Mesothelial cell of epicardium (in vitro differentiated cells): ENCODE measurements around the gene DHRS3. TPM values are rescaled to one million over a fixed set of nuclear protein-coding genes. Genes with fewer than 3 reads are reported as not detected.

ENCODE experiments used
- DNase-seq, 2 experiments: peaks; one replicate each; pipeline ENCODE4 v3.0.0; 2021; ENCODE audit warnings: low spot score in 2 of 2; ENCODE audit not compliant: unreplicated experiment in 2 of 2
- H3K27ac Mint-ChIP-seq: 2 replicates; pipeline ENCODE4 v1.8.0; 2021; ENCODE audit warnings: mixed read lengths
- H3K27me3 Mint-ChIP-seq: 2 replicates; pipeline ENCODE4 v1.8.0; 2021; ENCODE audit warnings: low read depth, mixed read lengths
- H3K36me3 Mint-ChIP-seq: 2 replicates; pipeline ENCODE4 v1.8.0; 2021; ENCODE audit warnings: mixed read lengths
- H3K4me1 Mint-ChIP-seq: 2 replicates; pipeline ENCODE4 v1.8.0; 2021; ENCODE audit warnings: mixed read lengths
- H3K4me3 Mint-ChIP-seq: 2 replicates; pipeline ENCODE4 v1.8.0; 2021; ENCODE audit warnings: mild to moderate bottlenecking, moderate library complexity, mixed read lengths
- H3K9me3 Mint-ChIP-seq: 2 replicates; pipeline ENCODE4 v1.8.0; 2021; ENCODE audit warnings: mixed read lengths
- total RNA-seq: library from RNA; stranded (reverse); gene quantifications from 3 replicates; pipeline ENCODE4 v1.2.1, GENCODE V29; 2021
- TF ChIP-seq, protein P1 (sequence below): fragments of 200-600 bp; sonication (generic); IDR thresholded peaks from one replicate; pipeline ENCODE4 v1.5.0; 2021; ENCODE audit warnings: antibody characterized with exemption; ENCODE audit not compliant: unreplicated experiment

The DHRS3 gene
- total RNA-seq, 1 donor from 2014 or later = 1,086 TPM

DNA sequence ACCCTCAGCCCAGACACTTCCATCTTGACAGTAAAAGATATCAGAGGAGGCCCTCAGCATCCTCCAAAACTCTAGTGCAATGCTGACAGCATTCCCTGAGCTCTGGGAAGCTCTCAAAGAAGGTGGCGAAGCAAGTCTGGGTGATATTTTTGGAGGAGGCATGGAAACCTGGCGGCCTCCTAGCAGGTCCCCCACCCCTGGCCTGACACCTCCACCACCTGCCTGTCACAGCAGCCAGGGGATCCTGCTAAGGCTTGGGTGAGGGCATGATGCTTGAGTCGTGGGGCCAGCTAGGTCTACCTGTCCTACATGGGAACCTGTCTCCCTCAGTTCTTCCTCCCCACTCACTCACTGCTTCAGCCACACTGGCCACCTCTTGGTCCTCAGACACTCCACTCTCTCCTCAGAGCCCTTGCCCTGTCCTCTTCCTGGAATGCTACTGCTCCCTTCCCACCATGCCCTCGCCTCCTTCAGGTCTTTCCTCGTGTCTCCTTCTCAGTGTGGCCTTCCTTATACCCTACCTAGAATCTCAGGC is 8.5 kb downstream of the DHRS3 start:
- no peaks in the 10 kb centered on the region for H3K9me3 Mint-ChIP-seq
- peak overlapping the region; percentile 61 for H3K4me3 Mint-ChIP-seq
- peak overlapping the region; percentile 95 for H3K27ac Mint-ChIP-seq
- TF ChIP-seq, protein P1, sequence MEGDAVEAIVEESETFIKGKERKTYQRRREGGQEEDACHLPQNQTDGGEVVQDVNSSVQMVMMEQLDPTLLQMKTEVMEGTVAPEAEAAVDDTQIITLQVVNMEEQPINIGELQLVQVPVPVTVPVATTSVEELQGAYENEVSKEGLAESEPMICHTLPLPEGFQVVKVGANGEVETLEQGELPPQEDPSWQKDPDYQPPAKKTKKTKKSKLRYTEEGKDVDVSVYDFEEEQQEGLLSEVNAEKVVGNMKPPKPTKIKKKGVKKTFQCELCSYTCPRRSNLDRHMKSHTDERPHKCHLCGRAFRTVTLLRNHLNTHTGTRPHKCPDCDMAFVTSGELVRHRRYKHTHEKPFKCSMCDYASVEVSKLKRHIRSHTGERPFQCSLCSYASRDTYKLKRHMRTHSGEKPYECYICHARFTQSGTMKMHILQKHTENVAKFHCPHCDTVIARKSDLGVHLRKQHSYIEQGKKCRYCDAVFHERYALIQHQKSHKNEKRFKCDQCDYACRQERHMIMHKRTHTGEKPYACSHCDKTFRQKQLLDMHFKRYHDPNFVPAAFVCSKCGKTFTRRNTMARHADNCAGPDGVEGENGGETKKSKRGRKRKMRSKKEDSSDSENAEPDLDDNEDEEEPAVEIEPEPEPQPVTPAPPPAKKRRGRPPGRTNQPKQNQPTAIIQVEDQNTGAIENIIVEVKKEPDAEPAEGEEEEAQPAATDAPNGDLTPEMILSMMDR = no peak
- no peak for DNase-seq
- peaks cover 92% of the 10 kb centered on the region for H3K4me1 Mint-ChIP-seq
- peaks cover 62% of the 10 kb centered on the region for H3K36me3 Mint-ChIP-seq
- H3K27me3 Mint-ChIP-seq = no peaks in the 10 kb centered on the region

DNA sequence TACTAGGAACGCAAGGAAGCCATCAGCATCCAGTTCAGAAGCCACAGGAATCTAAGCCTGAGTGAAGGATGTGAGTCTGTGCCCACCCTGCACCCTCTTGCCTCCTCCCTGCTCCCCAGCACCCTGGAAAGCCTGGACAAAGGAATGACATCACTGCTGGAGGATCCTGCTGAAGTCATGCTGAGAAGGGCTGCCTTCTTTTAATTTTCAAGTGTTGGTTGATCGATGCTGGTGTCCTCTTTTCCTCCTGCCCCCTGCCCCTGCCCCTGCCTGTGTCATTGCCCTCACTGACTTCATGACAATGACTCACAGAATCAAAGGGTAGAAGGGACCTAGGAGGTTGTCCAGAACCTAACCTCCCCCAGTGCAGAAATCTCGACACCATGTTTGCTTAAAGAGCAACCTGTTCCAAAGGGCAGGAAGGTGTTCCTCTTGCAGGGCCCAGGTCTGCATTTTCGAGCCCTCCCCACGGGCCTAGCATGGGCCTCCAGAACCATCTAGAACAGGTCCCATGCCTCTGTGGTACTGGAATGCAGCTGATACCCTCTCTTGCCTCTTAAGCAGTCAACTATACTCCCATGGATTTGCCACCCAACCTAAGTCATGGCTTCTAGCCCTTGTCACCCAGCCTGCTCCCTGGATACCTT is 9.6 kb downstream of the DHRS3 start:
- peaks cover 92% of the 10 kb centered on the region for H3K4me1 Mint-ChIP-seq
- DNase-seq = no peak
- H3K4me3 Mint-ChIP-seq = peak overlapping the region; percentile 61
- no peaks in the 10 kb centered on the region for H3K27me3 Mint-ChIP-seq
- peak overlapping the region; percentile 95 for H3K27ac Mint-ChIP-seq
- TF ChIP-seq, protein P1 = no peak
- H3K36me3 Mint-ChIP-seq = peaks cover 62% of the 10 kb centered on the region
- no peaks in the 10 kb centered on the region for H3K9me3 Mint-ChIP-seq

DNA sequence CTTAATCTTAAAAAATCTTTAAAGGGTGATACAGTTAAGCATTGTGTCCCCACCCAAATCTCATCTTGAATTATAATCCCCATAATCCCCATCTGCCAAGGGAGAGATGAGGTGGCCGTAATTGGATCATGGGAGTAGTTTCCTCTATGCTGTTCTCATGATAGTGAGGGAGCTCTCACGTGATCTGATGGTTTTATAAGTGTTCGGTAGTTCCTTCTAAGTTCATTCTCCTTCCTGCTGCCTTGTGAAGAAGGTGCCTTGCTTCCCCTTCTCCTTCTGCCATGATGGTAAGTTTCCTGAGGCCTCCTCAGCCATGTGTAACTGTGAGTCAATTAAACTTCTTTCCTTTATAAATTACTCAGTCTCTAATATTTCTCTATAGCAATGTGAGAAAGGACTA is 10.7 kb downstream of the DHRS3 start:
- no peak for DNase-seq
- TF ChIP-seq, protein P1 = no peak
- peak overlapping the region; percentile 61 for H3K4me3 Mint-ChIP-seq
- peaks cover 92% of the 10 kb centered on the region for H3K4me1 Mint-ChIP-seq
- peaks cover 50% of the 10 kb centered on the region for H3K36me3 Mint-ChIP-seq
- no peaks in the 10 kb centered on the region for H3K27me3 Mint-ChIP-seq
- H3K9me3 Mint-ChIP-seq = no peaks in the 10 kb centered on the region
- H3K27ac Mint-ChIP-seq = peak overlapping the region; percentile 95

DNA sequence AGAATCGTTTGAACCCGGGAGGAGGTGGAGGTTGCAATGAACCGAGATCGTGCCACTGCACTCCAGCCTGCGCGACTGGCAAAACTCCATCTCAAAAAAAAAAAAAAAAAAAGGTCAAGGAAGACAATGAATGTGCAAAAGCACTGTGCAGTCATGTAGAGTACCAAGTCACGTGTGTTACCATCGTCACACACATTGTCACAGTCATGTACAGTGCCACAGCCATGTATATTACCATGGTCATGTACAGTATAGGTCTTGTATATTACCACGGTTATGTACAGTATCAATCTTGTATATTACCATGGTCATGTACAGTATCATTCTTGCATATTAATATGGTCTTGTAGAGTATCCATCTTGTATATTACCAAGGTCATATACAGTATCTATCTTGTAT is 13.0 kb downstream of the DHRS3 start:
- no peaks in the 10 kb centered on the region for H3K9me3 Mint-ChIP-seq
- H3K36me3 Mint-ChIP-seq = peaks cover 33% of the 10 kb centered on the region
- TF ChIP-seq, protein P1 = no peak
- H3K27me3 Mint-ChIP-seq = no peaks in the 10 kb centered on the region
- H3K4me1 Mint-ChIP-seq = peaks cover 96% of the 10 kb centered on the region
- no peak for DNase-seq
- H3K4me3 Mint-ChIP-seq = peak overlapping the region; percentile 36
- peak overlapping the region; percentile 96 for H3K27ac Mint-ChIP-seq

DNA sequence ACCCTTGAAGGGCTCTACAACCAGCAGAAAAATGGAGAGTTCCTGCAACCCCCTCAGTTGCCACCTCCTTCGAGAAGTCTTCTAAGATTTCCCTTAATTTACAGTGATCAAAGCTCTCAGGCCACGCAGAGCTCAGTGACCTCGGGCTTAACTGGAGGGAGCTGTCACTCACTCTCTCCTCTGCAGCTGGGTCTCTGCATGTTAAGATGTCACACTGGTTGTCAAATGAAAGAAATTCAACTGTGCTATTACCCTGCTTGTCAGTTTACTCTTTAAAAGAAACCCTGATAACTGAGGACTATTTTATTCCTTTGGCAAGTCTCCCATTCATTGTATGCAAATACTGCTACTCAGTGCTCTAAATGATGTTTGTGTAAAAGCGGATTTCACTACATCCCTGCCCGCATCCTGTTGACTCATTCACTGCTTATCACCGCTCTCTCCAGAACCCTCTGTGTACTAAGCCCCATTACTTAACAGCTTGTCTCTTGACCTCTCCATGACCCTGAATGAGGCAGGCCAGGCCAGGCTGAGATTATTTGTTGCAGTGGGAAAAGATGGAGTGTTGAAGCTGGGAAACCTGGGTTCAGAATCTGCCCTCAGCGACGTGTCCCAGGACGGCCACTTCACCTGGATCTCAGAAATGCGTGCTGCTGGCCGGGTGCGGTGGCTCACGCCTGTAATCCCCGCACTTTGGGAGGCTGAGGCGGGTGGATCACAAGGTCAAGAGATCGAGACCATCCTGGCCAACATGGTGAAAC is 13.7 kb downstream of the DHRS3 start:
- Mint-ChIP-seq H3K27me3 (no peaks in the 10 kb centered on the region), H3K27ac (peak overlapping the region; percentile 96), H3K36me3 (peaks cover 30% of the 10 kb centered on the region), H3K9me3 (no peaks in the 10 kb centered on the region), H3K4me3 (peak overlapping the region; percentile 36), H3K4me1 (peaks cover 96% of the 10 kb centered on the region)
- no peak for DNase-seq
- TF ChIP-seq, protein P1 = no peak
